Measurements from ENCODE around the gene MRPS34.

Gene MRPS34

DNA sequence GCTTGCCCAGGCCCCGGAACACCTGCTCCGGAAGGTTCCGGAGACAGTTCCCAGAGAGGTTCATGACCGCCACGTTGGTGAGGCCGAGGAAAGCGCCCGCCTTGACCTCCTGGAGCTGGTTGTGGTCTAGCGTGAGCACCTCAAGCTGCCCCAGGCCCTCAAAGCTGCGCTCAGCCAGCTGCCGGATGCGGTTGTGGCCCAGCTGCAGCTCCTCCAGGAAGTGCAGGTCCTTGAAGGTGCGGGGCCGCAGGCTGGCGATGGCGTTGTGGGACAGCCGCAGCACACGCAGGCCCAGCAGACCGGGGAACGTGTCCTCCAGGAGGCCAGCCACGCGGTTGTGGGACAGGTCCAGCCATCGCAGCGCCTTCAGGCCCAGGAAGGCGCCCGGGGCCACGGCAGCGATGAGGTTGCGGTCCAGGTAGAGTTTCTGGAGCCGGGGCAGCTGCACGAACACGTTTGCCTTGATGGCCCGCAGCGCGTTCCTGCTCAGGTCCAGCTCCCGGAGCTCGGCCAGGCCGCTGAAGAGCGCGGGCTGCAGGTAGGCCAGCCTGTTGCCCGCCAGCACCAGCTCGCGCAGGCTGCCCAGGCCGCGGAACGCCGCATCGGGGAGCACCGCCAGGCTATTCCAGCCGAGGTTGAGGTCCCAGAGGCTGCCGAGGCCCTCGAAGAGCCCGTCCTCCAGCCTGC lies 18.5 kb upstream of the MRPS34 start:
- no peak for DNase-seq (ENCODE audit: low read depth in 2 of 2)
- TF ChIP-seq, protein P1, sequence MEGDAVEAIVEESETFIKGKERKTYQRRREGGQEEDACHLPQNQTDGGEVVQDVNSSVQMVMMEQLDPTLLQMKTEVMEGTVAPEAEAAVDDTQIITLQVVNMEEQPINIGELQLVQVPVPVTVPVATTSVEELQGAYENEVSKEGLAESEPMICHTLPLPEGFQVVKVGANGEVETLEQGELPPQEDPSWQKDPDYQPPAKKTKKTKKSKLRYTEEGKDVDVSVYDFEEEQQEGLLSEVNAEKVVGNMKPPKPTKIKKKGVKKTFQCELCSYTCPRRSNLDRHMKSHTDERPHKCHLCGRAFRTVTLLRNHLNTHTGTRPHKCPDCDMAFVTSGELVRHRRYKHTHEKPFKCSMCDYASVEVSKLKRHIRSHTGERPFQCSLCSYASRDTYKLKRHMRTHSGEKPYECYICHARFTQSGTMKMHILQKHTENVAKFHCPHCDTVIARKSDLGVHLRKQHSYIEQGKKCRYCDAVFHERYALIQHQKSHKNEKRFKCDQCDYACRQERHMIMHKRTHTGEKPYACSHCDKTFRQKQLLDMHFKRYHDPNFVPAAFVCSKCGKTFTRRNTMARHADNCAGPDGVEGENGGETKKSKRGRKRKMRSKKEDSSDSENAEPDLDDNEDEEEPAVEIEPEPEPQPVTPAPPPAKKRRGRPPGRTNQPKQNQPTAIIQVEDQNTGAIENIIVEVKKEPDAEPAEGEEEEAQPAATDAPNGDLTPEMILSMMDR (IDR thresholded peaks at IDR 0.05; ENCODE audit: low read depth, low read length) = no peak
- no peak overlapping the region for H3K4me3 ChIP-seq (replicated peaks in 1 of 2; ENCODE audit: low read depth in 2 of 2, low read length in 2 of 2)

GRCh38 chr16:1790611-1791255 lies 17.8 kb upstream of the MRPS34 start:
- TF ChIP-seq, protein P1 (IDR thresholded peaks at IDR 0.05; ENCODE audit: low read depth, low read length) = no peak
- DNase-seq (ENCODE audit: low read depth in 2 of 2) = no peak
- H3K4me3 ChIP-seq (replicated peaks in 1 of 2; ENCODE audit: low read depth in 2 of 2, low read length in 2 of 2) = no peak overlapping the region

- TF ChIP-seq, protein P1 (IDR thresholded peaks at IDR 0.05; ENCODE audit: low read depth, low read length) = no peak
- DNase-seq (ENCODE audit: low read depth in 2 of 2) = no peak
- no peak overlapping the region for H3K4me3 ChIP-seq (replicated peaks in 1 of 2; ENCODE audit: low read depth in 2 of 2, low read length in 2 of 2)
These were observed 17.3 kb upstream of the MRPS34 start for GRCh38 chr16:1790261-1790610.

DNA sequence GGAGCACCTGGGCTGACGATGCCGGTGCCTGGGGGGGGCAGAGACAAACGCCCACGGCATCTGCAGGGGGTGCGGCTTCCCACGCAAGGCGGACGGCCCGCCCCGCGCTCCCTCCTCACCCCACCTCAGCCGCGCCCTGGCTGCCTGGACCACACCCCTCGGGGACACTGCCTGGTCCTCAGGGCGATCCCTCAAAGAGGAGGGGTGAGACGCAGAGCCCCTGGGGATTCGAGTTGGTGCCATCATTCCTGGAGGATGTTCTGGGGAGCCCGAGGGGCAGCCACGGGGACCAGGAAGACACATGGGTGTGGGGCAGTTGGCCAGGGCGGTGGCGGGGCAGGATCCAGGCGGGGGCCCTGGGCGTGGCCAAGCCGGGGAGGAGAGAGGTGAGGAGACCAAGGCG lies 16.7 kb upstream of the MRPS34 start:
- no peak overlapping the region for H3K4me3 ChIP-seq (replicated peaks in 1 of 2; ENCODE audit: low read depth in 2 of 2, low read length in 2 of 2)
- TF ChIP-seq, protein P1 (IDR thresholded peaks at IDR 0.05; ENCODE audit: low read depth, low read length) = no peak
- no peak for DNase-seq (ENCODE audit: low read depth in 2 of 2)

GRCh38 chr16:1788708-1789100 lies 15.8 kb upstream of the MRPS34 start:
- H3K4me3 ChIP-seq (replicated peaks in 1 of 2; ENCODE audit: low read depth in 2 of 2, low read length in 2 of 2) = no peak overlapping the region
- no peak for DNase-seq (ENCODE audit: low read depth in 2 of 2)
- TF ChIP-seq, protein P1 (IDR thresholded peaks at IDR 0.05; ENCODE audit: low read depth, low read length) = no peak

- TF ChIP-seq, protein P1 (IDR thresholded peaks at IDR 0.05; ENCODE audit: low read depth, low read length) = no peak
- no peak overlapping the region for H3K4me3 ChIP-seq (replicated peaks in 1 of 2; ENCODE audit: low read depth in 2 of 2, low read length in 2 of 2)
- DNase-seq (ENCODE audit: low read depth in 2 of 2) = no peak
These were observed 15.3 kb upstream of the MRPS34 start for GRCh38 chr16:1788095-1788707.

Data from cardiac fibroblast (primary cell).